HL-60 (cell line): Measurements from ENCODE around the gene MRPL1.

Experiments
- DNase-seq, 2 experiments: peaks; one replicate each; pipeline ENCODE4 v3.0.0-alpha.2; 2010 to 2020; ENCODE audit warnings: low read depth in 1 of 2, low spot score in 1 of 2
- H3K27ac ChIP-seq: fragments of 250-450 bp; sonication (Bioruptor Pico); replicated peaks from 2 replicates; pipeline ENCODE4 v1.5.1; 2020; ENCODE audit warnings: mild to moderate bottlenecking, moderate library complexity
- H3K27me3 ChIP-seq: fragments of 250-450 bp; sonication (Bioruptor Pico); 2 replicates; pipeline ENCODE4 v1.5.1; 2021; ENCODE audit warnings: mild to moderate bottlenecking, moderate library complexity; ENCODE audit not compliant: insufficient read depth, poor library complexity, severe bottlenecking
- H3K4me3 ChIP-seq: replicated peaks from 2 replicates; pipeline ENCODE4 v1.5.1; 2011; ENCODE audit warnings: mild to moderate bottlenecking, control low read depth, low read length; ENCODE audit not compliant: insufficient read depth
- CTCF ChIP-seq: IDR thresholded peaks from one replicate; pipeline ENCODE4 v1.5.1; 2011; ENCODE audit warnings: low read length, control low read depth, inconsistent platforms; ENCODE audit not compliant: insufficient read depth
- GABPA ChIP-seq: IDR thresholded peaks from 2 replicates; pipeline ENCODE4 v1.6.1; 2012; ENCODE audit warnings: low read depth
- POLR2AphosphoS5 ChIP-seq: IDR thresholded peaks from 2 replicates; pipeline ENCODE4 v1.6.1; 2012; ENCODE audit warnings: low read depth
- REST ChIP-seq: IDR thresholded peaks from 2 replicates; pipeline ENCODE4 v1.6.1; 2012; ENCODE audit warnings: low read depth; ENCODE audit not compliant: insufficient replicate concordance
- SPI1 ChIP-seq: IDR thresholded peaks from 2 replicates; pipeline ENCODE4 v1.6.1; 2012; ENCODE audit warnings: low read depth, mild to moderate bottlenecking, borderline replicate concordance
- long read RNA-seq: library from polyadenylated mRNA; unstranded; transcript quantifications from one replicate; pipeline ENCODE4 v2.0.0, GENCODE V29; 2020

The MRPL1 gene
- long read RNA-seq, transcript MRPL1-201 (9 exons, 1,490 nt), result major isoform, 27 of 35 reads
- long read RNA-seq, partial matches to known transcripts, result 3 of 35 reads
- long read RNA-seq, other reads (novel, unspliced or antisense), result 5 of 35 reads

- Histone ChIP-seq H3K27me3 (no peaks in the 10 kb centered on the region), H3K27ac (peak within 1 kb of the TSS; percentile 95), H3K4me3 (peak within 1 kb of the TSS; percentile 94)
- peak; percentile 97 for TF ChIP-seq GABPA
- peak; percentile 87 for TF ChIP-seq SPI1
- TF ChIP-seq POLR2AphosphoS5, result peak; percentile 98
- peak; percentile 83 for TF ChIP-seq REST
- no peak for TF ChIP-seq CTCF
- peak; percentile 84 to 95 for DNase-seq
Measured at GRCh38 chr4:77862478-77863216, at the start of gene MRPL1. TSS of gene MRPL1 (plus strand) at chr4:77862830. CDS start at chr4:77862849, 19 bp downstream.

- H3K4me3 ChIP-seq, result no peak overlapping the region
- TF ChIP-seq POLR2AphosphoS5, result no peak
- no peak for TF ChIP-seq CTCF
- no peak for TF ChIP-seq REST
- TF ChIP-seq GABPA, result no peak
- no peak for TF ChIP-seq SPI1
- no peak for DNase-seq
- H3K27me3 ChIP-seq, result no peaks in the 10 kb centered on the region
- H3K27ac ChIP-seq, result no peak overlapping the region
Measured at GRCh38 chr4:77815636-77816035, 47.0 kb upstream of the MRPL1 start.

- H3K27ac ChIP-seq, result no peak overlapping the region
- TF ChIP-seq GABPA, result no peak
- TF ChIP-seq POLR2AphosphoS5, result no peak
- DNase-seq, result no peak
- no peaks in the 10 kb centered on the region for H3K27me3 ChIP-seq
- H3K4me3 ChIP-seq, result no peak overlapping the region
Measured at GRCh38 chr4:77816546-77816945, 46.1 kb upstream of the MRPL1 start.

GRCh38 chr4:77817304-77818072 is 45.1 kb upstream of the MRPL1 start:
- Histone ChIP-seq H3K27ac (peak overlapping the region; percentile 93), H3K27me3 (no peaks in the 10 kb centered on the region), H3K4me3 (peak overlapping the region; percentile 57)
- TF ChIP-seq REST, result no peak
- TF ChIP-seq SPI1, result no peak
- no peak for TF ChIP-seq GABPA
- TF ChIP-seq CTCF, result no peak
- no peak for TF ChIP-seq POLR2AphosphoS5
- DNase-seq, result peak in 1 of 2 experiments; percentile 16
